Measurements from ENCODE around the gene MTG2. TPM values are rescaled to one million over a fixed set of nuclear protein-coding genes. Genes with fewer than 3 reads are reported as not detected.

The MTG2 gene
- total RNA-seq, 1 donor from 2014 or later, result 17.5 TPM

DNA sequence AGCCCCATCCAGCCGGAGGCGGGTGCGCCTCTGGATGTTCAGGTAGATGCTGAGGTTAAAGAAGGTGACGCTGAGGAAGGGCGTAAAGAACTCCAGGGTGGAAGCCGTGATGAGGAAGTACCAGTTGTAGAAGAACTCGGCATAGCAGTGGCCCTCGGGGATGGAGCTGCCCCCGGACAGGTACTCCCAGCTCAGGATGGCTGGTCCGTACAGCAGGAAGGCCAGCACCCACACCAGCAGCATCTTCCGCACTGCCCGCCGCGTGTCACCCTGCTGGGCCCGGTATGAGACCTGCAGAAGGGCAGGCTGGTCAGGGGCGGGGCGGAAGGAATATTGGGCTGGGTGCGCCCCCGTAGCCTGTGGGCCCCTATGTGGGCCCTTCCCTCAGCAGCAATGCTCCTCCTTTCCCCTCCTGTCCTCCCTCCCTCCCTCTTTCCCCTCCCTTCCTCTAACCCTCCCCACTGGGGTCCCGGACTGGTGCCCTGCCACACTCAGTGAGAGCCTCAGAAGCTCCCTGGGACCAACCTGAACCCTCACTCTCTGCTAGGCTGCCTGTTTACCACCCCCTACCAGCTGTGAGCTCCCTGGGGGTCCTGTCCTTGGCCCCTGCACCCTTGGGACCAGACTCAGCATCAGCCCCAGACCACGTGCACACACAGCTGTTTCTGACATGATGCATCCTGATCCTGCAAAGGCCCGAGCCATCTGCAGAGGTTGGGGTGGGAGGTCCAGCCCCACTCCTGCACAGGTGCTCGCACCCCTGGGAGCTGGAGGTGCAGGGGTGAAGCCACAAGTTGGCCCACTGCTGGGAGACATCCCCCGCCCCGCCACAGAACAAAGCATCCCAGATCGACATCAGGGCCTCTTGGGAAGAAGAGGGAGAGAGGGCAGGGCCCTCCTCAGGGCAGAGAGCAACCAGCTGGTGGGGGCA is 34.1 kb downstream of the MTG2 start:
- no peak for DNase-seq (ENCODE audit: low spot score in 2 of 2)
- no peak for FAIRE-seq

DNA sequence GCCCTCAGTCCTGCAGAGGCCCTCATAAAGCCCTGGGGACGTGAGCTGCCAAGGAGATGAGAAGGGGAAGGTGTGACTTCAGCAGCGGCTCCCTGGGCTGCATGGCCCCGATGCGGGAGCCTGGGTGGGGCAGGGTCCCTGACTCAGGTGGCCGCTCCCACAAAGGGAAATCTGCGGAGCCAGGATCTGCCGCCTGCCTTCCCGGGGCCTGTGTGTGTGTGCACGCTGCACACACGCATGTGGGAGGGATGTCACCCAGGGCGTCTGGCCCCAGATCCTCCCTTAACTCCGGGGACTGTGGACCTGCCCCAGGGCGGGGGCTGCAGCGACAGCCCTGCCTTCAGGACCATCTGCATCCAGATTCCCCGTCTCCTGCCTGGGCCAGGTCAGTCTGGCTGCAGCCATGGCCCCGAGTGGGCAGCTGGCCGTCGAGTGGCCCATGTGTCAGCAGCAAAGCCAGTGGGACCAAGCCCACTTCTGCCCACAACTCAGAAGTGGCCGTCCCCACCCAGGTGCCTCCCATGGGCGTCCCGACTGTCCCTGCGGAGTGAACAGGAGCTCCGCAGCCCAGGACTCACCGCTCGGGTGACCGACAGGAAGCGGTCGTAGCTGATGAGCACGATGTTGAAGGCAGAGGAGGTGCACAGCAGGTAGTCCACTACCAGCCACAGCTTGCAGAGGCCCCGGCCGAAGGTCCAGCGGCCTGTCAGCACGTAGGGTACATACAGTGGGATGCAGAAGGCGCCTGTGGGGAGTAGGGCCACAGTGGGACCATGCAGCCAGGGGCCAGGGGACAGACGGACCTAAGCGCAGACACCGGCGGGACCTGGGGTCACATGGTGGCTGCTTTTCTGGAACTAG is 35.3 kb downstream of the MTG2 start:
- FAIRE-seq, result no peak
- DNase-seq (ENCODE audit: low spot score in 2 of 2), result no peak

DNA sequence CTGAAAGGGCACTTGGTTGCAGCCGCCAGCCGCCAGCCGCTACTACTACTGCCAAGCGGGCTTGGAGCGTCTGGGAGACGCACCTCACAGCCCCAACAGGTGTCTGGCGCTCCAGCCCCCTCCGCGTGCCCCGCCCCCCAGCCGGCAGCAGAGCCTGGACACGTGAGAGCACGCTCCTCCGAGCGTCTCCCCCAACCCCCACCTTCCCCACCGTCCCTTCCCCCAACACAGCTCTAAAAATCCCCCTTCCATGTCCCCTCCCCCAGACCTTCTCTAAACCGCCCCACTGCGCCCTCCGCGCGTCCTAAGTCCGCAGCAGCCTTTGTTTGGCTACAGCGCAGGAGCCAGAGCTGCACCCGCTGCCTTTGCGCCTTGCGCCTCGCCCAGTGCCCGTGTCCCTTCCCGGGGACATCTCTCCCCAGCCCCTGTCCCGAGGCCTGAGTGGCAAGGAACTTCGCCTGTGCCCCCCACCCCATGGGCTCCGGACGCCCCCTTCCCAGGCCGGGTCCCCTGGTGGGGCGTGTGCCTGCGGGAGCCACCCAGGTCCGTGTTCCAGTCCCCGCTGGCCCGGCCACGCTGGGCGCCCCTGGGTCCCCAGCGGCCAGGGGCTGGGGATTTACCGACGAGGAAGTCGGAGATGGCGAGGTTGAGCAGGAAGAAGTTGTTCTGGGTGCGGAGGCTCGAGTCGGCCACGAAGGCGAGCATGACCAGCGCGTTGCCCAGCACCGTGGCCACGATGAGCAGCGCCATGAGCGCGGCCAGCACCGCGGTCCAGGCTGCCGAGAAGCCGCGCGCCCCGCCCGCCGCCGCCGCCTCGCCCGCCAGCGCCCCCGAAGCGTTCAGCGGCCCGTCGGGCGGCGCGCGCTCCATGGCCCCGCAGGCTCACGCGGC is 36.5 kb downstream of the MTG2 start:
- no peak for FAIRE-seq

DNA sequence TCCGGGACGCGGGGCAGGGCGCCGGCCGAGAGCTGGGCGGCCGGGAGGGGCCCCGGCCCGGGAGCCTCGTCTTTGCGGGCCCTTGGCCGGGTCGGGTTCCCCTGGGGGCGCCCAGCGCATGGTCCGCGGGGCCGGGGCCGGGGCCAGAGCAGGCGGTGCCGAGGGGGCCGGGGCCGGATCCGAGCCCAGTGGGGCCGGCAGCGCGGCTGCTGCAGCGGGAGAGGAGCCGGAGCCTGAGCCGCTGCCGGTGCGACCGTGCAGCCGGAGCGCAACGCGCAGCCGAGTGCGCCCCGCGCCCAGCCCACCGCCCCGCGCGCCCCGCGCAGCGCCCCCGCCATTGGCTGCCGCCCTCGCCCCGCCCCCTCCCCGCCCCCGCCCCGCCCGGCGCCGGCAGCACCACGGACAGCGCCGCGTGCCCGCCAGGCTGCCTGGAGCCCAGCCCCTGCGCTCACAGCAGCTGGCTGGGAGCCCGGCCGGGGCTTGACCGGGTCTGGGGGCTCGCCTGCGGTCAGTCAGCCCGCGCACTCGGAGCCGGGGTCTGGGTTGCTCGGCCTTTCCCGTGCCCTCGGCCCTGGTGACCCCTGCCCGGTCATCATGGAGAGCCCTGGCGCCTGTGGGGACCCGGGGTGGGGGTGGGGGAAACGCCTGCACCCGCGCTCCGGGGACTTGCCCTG is 37.3 kb downstream of the MTG2 start, which contains the start of gene HRH3:
Gene HRH3 (minus strand): TSS at position 287 of the 674 bp plus-strand sequence. CDS start 308 bp downstream, outside the sequence.
- DNase-seq (ENCODE audit: low spot score in 2 of 2), result peak; percentile 90
- FAIRE-seq, result no peak

More for the DNA sequence above, 36.5 kb downstream of the MTG2 start:
- no peak for DNase-seq (ENCODE audit: low spot score in 2 of 2)

DNA sequence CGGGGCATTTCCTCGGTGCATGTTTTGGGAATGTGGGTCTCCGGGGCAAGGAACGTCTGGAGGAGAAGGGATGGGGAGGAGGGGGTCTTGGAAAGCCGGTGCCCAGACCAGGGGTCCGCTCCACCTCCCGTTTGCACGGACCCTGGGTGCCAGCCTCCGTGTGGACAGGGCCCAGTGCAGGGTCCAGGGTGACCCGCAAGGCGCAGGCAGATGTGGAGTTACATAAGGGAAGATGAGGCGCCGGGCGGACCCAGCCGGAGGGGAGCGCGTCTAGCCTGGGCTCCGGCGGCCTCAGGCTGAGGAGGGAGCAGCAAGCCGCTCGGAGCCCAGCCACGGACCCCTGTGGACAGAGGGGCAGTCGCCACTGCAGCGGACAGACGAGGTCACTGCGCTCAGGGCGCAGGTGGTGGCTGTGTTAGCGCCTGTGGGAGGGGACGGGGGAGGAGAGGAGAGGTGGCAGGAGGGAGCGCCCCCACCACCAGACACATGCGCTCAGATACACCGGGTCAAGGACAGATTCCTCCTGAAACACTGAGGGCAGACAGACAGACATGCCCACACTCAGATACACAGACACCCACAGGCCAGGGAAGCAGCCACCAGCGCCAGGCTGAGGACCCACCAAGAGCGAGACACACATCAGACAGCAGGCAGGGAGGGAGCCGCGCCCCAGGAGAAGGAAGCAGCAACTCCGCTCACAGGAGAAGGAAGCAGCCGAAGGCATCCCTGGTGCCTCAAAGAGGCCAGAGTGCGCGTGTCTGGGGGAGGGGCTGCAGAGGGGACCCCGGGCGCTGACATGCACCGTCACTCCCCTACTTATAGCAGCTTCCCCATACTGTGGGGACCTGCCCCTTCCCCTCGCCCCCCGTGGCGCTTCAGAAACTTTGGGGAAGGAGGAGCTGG is 38.1 kb downstream of the MTG2 start:
- FAIRE-seq, result no peak
- DNase-seq (ENCODE audit: low spot score in 2 of 2), result no peak

DNA sequence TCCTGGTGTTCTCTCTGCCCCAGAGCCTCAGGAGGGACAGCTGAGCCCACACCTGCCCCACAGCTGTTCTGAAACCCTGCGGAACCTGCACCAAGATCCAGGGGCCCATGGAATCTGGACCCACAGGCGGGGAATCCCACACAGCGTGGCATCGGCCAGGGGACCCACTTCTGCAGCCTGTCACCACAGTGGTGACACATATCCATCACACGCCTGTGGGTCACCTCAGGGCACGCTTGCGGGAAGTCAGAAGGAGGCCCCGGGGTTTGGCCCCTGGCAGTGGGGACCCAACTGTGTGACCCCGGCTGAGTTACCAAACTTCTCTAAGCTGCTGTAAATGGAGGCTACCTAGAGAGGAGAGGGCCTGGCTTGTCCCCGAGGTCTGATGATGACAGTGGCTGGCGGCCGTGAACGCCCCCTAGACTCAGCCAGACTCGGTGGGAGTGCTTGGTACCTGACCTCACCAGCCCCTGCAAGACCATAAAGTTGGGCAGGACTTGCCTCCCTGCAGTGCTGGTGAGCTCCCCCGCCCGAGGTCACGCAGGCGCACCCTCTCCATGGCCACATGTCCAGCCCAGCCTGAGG is 39.5 kb downstream of the MTG2 start:
- no peak for FAIRE-seq
- DNase-seq (ENCODE audit: low spot score in 2 of 2), result no peak

DNA sequence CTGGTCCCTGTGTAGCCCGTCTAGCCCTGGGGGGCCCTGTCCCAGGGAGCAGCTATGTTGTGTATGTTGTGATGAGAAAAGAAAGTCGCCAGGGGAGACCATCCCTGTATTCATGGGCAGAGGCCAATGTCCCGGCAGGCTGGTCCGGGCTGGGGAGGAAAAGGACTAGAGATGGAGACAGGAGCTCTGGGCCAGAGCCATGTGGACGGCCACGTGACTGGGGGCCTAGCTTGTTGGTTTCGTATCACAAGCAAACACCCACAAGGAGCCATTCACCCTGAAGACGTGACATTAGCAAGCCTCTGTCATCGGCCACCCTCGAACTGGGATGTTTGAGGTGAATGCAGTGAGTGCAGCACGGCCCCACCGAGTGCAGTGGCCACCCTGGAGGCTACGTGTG is 40.1 kb downstream of the MTG2 start:
- FAIRE-seq (no peak), DNase-seq (ENCODE audit: low spot score in 2 of 2) (no peak)

DNA sequence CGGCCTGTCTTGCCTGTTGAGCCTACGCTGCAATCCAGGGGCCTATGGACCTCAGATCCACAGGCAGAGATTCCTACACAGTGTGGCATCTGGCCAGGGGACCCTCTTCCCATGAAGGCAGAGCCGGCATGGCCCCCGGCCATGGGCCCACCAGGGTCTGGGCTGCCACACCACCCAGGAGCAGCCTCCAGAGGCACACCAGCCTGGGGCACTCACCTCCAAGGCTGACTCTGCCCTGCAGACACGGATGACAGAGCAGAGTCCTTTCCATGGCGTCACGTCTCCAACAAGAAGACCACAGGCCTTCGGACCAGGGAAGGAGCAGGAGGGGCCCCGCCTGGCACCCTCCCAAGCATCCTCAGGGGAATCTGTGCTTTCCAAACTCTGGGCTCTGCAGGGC is 40.7 kb downstream of the MTG2 start:
- DNase-seq (ENCODE audit: low spot score in 2 of 2) (no peak), FAIRE-seq (no peak)

DNA sequence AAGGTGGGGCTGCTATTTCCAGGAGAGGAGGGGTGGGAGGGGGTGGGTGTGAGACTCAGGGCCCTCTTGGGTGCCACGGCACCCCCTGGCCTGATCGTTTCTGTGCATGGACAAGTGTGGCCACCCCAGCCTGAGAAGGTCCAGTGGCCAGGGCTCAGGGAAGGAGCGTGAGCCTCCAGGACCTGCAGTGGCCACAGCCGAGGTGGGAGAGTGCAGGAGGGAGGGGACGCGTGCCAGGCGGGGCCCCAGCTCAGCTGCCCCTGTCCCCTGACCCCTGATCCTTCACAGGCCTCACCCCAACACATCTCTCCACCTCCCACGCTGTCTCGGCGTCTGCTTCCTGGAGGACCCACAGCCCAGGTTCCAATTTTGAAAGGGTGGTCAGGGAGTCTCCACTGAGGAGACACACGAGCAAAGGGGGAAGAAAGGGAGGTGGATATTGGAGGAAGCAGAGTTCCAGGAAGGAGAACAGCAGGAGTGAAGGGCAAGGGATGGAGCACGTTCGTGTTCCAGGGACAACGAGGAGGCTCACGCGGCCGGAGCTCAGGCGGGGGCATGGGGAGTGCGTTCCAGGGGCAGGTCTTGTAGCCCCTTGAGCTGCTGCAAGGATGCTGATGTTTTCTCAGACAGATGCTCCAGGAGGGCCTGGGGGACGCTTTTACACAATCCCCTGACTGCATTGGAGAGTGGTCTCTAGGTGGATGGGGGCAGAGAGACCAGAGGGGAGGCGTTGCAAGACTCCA is 41.5 kb downstream of the MTG2 start:
- FAIRE-seq (no peak), DNase-seq (ENCODE audit: low spot score in 2 of 2) (no peak)

DNA sequence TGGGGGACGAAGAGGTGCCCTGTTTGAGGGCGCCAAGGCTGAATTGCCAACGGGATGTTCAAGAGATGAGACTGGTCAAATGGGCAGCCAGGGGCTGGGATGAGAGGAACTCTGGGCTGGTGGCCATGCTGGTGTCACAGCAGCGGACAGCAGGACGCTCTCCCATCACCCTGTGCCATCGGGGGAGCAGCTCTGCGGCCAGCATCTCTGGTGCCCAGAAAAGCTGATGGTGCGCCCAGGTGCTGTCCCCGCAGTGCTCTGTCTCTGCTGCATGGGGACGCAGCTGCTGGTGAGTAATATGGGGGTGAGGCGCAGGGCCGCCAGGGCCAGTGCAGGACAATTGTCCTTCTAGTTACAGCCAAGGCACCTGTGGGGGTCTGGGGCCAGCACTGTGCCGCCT is 42.2 kb downstream of the MTG2 start:
- DNase-seq (ENCODE audit: low spot score in 2 of 2) (no peak), FAIRE-seq (no peak)

DNA sequence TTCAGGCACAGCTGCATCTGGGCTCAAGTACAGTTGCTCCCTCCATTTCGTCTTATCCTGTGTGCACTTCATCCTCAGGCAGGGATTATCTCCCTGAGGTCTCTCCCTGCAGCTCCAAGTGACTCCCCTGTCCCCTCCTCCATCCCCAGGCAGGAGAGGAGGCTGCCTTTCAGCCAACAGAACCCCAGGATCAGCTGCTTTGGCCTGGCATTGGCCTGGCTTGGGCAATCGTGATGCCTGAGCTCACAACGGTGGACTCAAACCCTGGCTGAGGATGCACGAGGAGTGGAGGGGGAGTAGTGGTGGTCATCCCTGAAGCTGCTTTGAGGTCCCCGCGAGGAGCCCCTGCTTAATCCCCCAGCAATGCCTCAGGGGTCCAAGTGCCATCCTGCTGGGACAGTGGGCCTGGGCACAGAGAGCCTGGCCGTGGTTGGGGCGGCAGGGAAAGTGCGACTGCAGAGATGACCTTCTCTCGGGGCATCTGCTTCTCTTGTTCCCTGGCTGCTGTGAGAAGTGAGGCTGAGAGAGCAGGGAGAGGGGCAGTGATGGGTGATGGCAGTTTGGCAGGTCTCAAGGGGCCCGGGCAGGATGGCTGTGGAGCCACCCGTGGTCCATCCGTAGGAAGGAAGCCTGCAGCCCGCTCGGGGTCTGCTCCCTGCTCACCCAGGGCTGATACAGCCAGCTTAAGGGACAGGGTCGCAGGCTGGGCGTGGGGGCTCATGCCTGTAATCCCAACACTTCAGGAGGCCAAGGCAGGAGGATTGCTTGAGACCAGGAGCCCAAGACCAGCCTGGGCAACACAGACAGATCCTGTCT is 43.2 kb downstream of the MTG2 start:
- FAIRE-seq (no peak), DNase-seq (ENCODE audit: low spot score in 2 of 2) (no peak)

DNA sequence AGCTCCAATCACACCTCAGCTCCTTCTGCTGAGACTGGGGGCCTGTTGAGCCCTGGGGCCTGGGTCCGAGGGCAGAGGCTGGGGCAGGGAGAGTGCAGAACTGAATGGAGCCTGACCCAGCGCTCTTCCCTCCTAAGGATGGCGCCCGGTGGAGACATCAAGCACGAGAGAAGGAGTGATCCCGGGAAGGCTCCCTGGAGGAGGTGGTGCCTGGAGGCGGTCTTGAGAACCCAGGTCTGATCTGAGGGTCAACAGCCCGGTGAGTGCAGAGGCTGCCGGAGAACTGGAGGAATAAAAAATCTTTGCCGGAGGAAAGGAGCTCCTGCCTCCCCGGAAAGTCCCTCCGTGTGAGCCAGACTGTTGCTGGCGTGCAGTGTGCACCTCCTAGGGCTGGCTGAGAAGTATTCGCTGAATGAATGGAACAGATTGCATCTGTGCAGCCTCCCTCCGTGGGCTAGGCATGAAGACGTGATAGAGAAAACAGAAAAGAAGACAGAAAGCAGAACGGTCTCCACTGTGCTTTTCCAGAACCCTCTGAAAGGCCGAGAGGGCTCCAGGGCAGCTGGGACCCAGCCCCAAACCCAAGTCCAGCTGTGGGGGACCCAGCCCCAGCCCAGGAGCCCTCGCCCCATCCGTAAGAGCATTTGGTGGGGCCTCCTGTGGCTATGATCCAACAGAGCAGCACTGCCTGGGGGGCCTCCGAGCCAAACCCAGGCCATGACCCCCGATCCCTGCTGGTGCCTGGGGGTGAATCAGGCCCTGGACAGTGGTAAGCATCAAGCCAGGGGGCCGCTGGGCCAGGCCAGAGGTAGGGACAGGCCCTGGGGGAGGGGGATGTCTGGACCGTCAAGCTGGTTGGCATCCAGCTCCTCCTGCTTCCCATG is 44.1 kb downstream of the MTG2 start:
- FAIRE-seq, result no peak
- DNase-seq (ENCODE audit: low spot score in 2 of 2), result no peak

DNA sequence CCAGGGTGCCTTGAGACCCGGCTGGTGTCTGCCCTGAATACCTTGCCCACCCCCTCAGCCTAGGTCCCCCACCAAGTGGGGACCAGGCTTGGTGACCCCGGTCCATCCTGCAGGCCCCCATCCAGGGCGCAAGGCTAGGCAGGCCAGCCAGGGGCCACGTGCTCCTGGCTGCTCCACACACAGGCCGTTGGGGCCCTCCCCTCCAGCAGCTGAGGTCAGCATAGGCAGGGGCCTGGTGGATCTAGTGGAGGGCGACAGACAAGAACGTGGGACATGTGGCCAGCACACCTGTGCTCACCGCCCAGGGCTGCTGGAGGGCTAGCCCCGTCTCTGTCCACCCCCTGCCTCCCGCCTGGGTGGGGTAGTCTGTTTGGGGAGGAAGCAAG is 44.8 kb downstream of the MTG2 start:
- FAIRE-seq (no peak), DNase-seq (ENCODE audit: low spot score in 2 of 2) (no peak)

DNA sequence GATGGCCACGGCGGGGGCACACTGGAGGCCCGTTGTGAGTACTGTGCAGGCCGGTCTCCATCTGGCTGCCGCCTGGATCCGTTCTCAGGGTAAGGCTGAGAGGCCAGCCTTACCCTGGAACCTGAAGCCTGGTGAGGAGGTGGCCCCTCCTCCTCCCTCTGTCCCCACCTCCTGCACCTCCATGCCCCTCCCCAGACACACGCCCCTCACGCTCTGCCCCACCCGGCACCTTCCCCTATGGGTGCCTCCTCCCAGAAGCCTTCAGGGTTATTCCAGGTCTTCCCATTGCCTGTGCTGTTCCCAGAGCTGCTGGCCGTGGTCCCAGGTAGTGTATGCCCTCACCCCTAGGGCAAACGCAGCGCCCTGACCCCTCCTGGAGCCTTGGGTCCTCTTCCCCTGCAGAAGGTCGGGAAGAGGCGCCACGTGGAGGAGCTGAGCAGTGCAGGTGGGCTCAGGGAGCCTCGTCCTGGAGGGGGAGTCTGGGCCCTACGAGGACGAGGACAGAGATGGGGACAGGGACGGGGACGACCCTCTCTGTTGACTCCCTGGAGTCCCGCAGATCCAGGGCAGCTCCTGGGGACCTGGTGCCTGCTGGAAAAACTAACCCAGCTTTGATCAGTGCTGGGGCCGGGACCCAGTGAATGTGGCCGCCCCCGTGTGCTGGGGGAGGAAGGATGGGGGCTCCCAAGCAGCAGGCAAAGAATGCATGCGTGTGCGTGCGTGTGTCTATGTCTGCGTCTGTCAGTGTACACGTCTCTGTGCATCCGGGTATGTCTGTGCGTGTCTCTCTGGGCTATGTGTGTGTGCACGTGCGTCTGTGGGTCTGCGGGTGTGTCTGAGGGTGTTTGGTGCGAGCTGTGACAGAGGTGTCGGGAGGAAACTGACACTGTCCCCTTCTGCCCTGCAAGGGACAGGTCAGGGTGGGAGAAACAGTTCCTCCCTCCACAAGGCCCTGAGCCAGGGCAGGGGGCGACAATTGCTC is 45.4 kb downstream of the MTG2 start:
- FAIRE-seq (no peak), DNase-seq (ENCODE audit: low spot score in 2 of 2) (no peak)
